ENCODE data around the gene ATF5. TPM values are rescaled to one million over a fixed set of nuclear protein-coding genes. Genes with fewer than 3 reads are reported as not detected.

The ATF5 gene
- total and polyA plus RNA-seq, 2 donors (not counting 1 experiment from before 2014, with no cell fraction given), result 9.0 to 37.6 TPM

- TF ChIP-seq EZH2 (IDR thresholded peaks at IDR 0.05; ENCODE audit: borderline replicate concordance, insufficient read depth, low read depth, low read length, poor library complexity, severe bottlenecking) (no peak), CTCF (IDR thresholded peaks at IDR 0.05) (no peak)
- peaks cover 12 to 20% of the 10 kb centered on the region in 2 donors for H3K4me1 ChIP-seq (ENCODE audit: control insufficient read depth in 2 of 2, insufficient read depth in 2 of 2, low read length in 2 of 2)
- intact Hi-C loops (cut with micrococcal nuclease), result no loop called here
- H3K79me2 ChIP-seq (ENCODE audit: control insufficient read depth, insufficient read depth, low read length), result peaks cover 28% of the 10 kb centered on the region
- H3K4me2 ChIP-seq (replicated peaks; ENCODE audit: low read depth, low read length, poor library complexity, severe bottlenecking), result no peak overlapping the region
- no peak overlapping the region for H3K4me3 ChIP-seq (ENCODE audit: control extremely low read depth in 1 of 5, extremely low read depth in 1 of 5, insufficient read depth in 1 of 5, low read depth in 2 of 5, low read length in 4 of 5)
- no peak overlapping the region for H3K27ac ChIP-seq (ENCODE audit: low read length in 2 of 2)
- DNase-seq (no peak), ATAC-seq (ENCODE audit: low read depth) (no peak)
- H2AFZ ChIP-seq (ENCODE audit: insufficient read depth, low read depth, low read length, poor library complexity, severe bottlenecking), result no peak overlapping the region
- POLR2A ChIA-PET, result interaction anchor here (0.7 kb wide), 1 partner anchor 752 kb away, joined by 4 read pairs; no protein-coding TSS in a partner anchor
- CTCF ChIA-PET, result interaction anchor here (0.6 to 1.2 kb wide), 2 partner anchors 10 to 486 kb away, joined by 3 to 4 read pairs; no protein-coding TSS in a partner anchor
- H3K27me3 ChIP-seq (replicated peaks in 1 of 4; ENCODE audit: control extremely low read depth in 1 of 4, control insufficient read depth in 3 of 4, insufficient read depth in 4 of 4, low read length in 3 of 4), result no peaks in the 10 kb centered on the region
- peaks cover 21% of the 10 kb centered on the region for H3K4me1 Mint-ChIP-seq
- peaks cover 0 to 58% of the 10 kb centered on the region in 2 experiments for H3K36me3 ChIP-seq (replicated peaks in 1 of 2; ENCODE audit: control extremely low read depth in 1 of 2, control insufficient read depth in 1 of 2, extremely low read depth in 1 of 2, insufficient read depth in 2 of 2, low read length in 1 of 2)
- H3K9me3 Mint-ChIP-seq (ENCODE audit: insufficient read depth), result no peaks in the 10 kb centered on the region
- H3K4me3 Mint-ChIP-seq, result no peak overlapping the region
- H3K27ac Mint-ChIP-seq, result no peak overlapping the region
- H3K27me3 Mint-ChIP-seq, result no peaks in the 10 kb centered on the region
- no peaks in the 10 kb centered on the region for H3K9me3 ChIP-seq (ENCODE audit: control extremely low read depth in 1 of 3, control insufficient read depth in 2 of 3, insufficient read depth in 1 of 3, low read length in 2 of 3)
- 100% methylated on average over 6 of the region's 12 CpGs for WGBS (ENCODE audit: insufficient coverage)
- H4K20me1 ChIP-seq (ENCODE audit: control insufficient read depth, insufficient read depth, low read length, poor library complexity, severe bottlenecking), result peaks cover 47% of the 10 kb centered on the region
- H3K9ac ChIP-seq (ENCODE audit: low read length), result no peak overlapping the region
Observed at GRCh38 chr19:49879243-49879963, 49.6 kb upstream of the ATF5 start.

DNA sequence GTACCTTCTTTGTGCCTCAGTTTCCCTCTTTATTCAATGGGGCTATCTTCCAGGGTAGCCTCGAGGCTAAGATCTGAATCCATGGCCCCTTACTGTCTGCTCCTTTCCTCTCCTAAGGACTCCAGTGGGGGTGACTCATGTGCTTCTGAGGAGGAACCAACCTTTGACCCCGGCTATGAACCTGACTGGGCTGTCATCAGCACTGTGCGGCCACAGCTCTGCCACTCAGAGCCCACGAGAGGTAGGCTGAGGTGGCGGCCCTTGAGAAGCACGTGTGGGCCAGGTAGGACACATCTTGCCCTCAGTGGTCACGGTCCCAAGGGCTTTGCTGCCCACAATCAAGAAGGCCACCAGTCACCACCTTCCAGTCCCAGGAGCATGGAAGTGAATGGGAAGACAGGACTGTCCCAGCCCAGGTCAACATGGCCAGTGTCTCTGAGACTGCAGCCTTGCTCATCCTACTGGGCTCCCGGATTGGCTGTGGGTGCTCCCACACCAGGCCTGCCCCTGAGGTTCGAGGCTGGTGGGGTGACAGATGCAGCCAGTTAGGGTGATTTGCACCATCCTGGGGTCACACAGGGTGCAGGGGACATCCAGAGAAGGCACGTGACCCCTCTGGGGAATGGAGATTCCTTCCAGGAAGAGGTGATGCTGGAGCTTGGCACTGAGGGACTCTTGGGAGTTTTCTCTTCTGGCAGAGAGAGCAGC is 48.7 kb upstream of the ATF5 start:
- Histone ChIP-seq H3K36me3 (replicated peaks in 1 of 2; ENCODE audit: control extremely low read depth in 1 of 2, control insufficient read depth in 1 of 2, extremely low read depth in 1 of 2, insufficient read depth in 2 of 2, low read length in 1 of 2) (peaks cover 0 to 62% of the 10 kb centered on the region in 2 experiments), H3K9ac (ENCODE audit: low read length) (no peak overlapping the region), H3K27ac (ENCODE audit: low read length in 2 of 2) (no peak overlapping the region), H4K20me1 (ENCODE audit: control insufficient read depth, insufficient read depth, low read length, poor library complexity, severe bottlenecking) (peaks cover 47% of the 10 kb centered on the region), H3K4me3 (ENCODE audit: control extremely low read depth in 1 of 5, extremely low read depth in 1 of 5, insufficient read depth in 1 of 5, low read depth in 2 of 5, low read length in 4 of 5) (no peak overlapping the region), H3K4me1 (ENCODE audit: control insufficient read depth in 2 of 2, insufficient read depth in 2 of 2, low read length in 2 of 2) (peaks cover 12 to 20% of the 10 kb centered on the region in 2 donors), H3K79me2 (ENCODE audit: control insufficient read depth, insufficient read depth, low read length) (peaks cover 19% of the 10 kb centered on the region), H2AFZ (ENCODE audit: insufficient read depth, low read depth, low read length, poor library complexity, severe bottlenecking) (no peak overlapping the region), H3K27me3 (replicated peaks in 1 of 4; ENCODE audit: control extremely low read depth in 1 of 4, control insufficient read depth in 3 of 4, insufficient read depth in 4 of 4, low read length in 3 of 4) (no peaks in the 10 kb centered on the region), H3K9me3 (ENCODE audit: control extremely low read depth in 1 of 3, control insufficient read depth in 2 of 3, insufficient read depth in 1 of 3, low read length in 2 of 3) (no peaks in the 10 kb centered on the region), H3K4me2 (replicated peaks; ENCODE audit: low read depth, low read length, poor library complexity, severe bottlenecking) (no peak overlapping the region)
- POLR2A ChIA-PET, result no interaction called here
- Mint-ChIP-seq H3K27ac (no peak overlapping the region), H3K4me1 (peaks cover 19% of the 10 kb centered on the region), H3K9me3 (ENCODE audit: insufficient read depth) (no peaks in the 10 kb centered on the region), H3K4me3 (no peak overlapping the region), H3K27me3 (no peaks in the 10 kb centered on the region)
- 96% methylated on average over 9 of the region's 10 CpGs for WGBS (ENCODE audit: insufficient coverage)
- intact Hi-C loops (cut with micrococcal nuclease), result no loop called here
- CTCF ChIA-PET, result interaction anchor here (1.6 kb wide), 1 partner anchor 10 kb away, joined by 5 read pairs; no protein-coding TSS in a partner anchor
- DNase-seq (no peak), ATAC-seq (ENCODE audit: low read depth) (no peak)
- TF ChIP-seq EZH2 (IDR thresholded peaks at IDR 0.05; ENCODE audit: borderline replicate concordance, insufficient read depth, low read depth, low read length, poor library complexity, severe bottlenecking) (no peak), CTCF (IDR thresholded peaks at IDR 0.05) (no peak)

All from B cell (primary cell).